HG03060 (cell line): ENCODE data around the gene CA6.
"Not testable (repeated sequence)": the region's sequence is repeated elsewhere in the genome, so short reads cannot be mapped to it uniquely, and the experiment has no call there.

Experiments
- ATAC-seq: cut with Tn5 transposase; IDR thresholded peaks from one replicate; pipeline ENCODE4 v1.9.1; 2021; ENCODE audit warnings: low read depth, moderate number of reproducible peaks; ENCODE audit not compliant: unreplicated experiment

Gene CA6

GRCh38 chr1:8968902-8969301 lies 23.2 kb downstream of the CA6 start:
- ATAC-seq: not testable (repeated sequence)

DNA sequence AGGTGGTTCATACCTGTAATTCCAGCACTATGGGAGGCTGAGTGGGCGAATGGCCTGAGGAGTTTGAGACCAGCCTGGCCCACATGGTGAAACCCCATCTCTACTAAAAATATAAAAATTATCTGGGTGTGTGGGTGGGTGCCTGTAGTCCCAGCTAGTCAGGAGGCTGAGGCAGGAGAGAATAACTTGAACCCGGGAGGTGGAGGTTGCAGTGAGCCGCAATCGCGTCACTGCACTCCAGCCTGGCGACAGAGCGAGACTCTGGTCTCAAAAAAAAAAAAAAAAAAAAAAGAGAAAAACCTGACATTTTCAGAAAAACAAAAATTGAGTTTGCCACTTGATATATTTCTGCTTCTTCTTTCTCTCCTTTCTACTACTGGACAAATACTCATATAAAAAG lies 24.3 kb downstream of the CA6 start:
- no peak for ATAC-seq

DNA sequence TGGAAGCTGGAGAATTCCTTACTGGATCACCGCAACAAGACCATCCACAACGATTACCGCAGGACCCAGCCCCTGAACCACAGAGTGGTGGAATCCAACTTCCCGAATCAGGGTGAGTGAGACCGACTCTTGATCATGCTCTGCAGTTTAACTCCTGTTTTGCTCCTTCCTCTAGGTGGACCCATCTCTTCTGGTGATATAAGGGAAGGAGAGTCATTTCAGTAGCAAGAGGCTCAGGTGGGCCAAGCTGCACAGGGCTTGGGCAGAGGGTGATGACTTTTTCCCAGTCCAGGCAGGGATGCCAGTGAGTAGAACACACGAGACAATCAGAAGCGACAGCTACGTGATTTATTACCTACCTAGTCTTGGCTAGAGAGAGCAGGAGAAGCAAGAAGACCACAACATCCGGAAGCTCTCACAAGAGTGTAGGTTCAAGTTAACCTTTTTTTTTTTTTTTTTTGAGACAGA lies 25.2 kb downstream of the CA6 start:
- ATAC-seq: no peak

GRCh38 chr1:8974551-8974950 lies 28.9 kb downstream of the CA6 start:
- ATAC-seq: no peak

DNA sequence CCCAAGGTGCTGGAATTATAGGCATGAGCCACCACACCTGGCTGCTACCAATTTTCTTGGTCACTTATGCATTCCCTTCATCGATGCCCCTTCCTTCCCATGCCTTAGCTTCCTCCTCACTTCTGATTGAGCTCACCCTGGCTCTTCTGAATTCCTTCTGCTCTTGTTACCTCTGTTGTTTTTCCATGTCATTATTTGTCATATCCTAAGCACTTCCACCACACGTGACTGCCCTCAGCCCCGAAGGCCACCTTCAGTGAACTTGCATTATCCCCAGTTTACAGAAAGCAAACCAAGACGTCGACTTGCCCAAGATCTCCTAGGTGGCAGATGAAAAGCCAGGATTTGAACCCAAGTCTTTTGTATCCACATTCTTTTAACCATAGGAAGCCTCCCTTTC lies 30.7 kb downstream of the CA6 start:
- no peak for ATAC-seq

DNA sequence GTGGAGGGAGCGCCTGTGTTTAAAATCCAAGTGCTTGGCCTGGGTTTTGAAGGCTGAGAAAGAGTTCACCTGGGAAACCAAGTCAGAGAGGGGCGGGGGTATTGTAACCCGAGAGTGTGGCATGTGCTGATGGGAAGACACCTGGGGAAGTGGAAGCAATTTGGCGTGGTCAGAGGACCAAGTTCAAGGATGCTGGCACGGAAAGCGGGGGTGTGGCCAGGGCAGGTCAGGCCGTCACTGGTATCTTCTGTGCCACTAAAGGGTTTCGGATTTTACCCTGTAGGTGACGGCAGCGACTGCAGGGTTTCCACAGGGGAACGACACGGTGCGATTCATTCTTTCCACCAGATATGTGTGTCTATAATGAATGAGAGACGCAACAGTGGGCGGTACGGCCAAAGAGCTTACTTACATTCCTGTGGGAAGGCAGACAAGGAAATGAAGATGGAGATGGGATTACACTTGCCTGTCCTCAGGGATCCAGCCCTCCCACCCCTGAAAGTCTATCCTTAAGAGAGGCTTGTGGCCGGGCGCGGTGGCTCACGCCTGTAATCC lies 31.3 kb downstream of the CA6 start:
- no peak for ATAC-seq

GRCh38 chr1:8980656-8981055 lies 35.0 kb downstream of the CA6 start:
- ATAC-seq: no peak

DNA sequence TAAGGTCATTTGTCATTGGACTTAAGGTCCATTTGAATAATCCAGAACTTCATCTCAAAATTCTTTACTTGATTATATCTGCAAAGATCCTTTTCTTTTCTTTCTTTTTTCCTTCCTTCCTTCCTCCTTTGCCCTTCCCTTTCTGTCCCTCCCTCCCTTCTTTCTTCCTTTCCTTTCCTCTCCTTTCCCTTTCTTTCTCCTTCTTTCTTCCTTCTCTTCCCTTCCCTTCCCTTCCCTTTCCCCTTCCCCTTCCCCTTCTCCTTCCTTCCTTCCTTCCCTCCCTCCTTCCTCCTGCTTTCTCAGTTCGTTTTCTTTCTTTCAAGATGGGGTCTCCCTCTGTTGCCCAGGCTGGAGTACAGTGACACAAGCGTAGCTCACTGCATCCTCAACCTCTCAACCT lies 35.5 kb downstream of the CA6 start:
- no peak for ATAC-seq

DNA sequence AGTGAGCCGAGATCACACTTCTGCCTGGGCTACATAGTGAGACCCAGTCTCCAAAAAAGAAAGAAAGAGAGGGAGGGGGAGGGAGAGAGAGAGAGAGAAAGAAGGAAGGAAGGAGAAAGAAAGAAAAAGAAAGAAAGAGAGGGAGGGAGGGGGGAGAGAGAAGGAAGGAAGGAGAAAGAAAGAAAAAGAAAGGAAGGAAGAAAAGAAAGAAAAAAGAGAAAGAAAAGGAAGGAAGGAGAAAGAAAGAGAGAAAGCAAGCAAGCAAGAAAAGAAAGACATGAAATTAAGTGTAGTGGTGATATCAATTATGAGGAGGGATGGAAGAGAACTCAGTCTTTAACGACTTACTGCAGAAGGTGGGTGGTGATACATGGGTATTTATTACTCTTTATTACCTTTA lies 38.5 kb downstream of the CA6 start:
- ATAC-seq: no peak

DNA sequence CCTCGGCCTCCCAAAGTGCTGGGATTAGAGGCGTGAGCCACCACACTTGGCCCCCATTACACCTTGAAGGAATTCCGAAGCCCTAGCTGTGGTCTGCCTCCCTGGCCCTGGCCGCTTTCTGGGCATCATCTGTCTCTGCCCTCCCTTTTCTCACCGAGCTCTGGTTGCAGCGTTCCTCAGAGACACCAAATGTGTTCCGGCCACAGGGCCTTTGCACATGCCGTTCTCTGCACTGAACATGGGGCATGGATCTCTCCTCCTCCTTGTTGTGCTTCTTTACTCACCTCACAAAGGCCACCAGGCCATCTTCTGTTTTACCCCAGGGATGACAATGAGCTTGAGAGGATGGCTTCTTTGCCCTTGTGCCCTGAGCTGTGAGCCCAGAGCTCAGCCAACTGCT lies 39.3 kb downstream of the CA6 start:
- no peak for ATAC-seq

GRCh38 chr1:8985915-8986813 lies 40.5 kb downstream of the CA6 start:
- ATAC-seq: no peak

- ATAC-seq: no peak
Measured at GRCh38 chr1:8986814-8987190, 41.1 kb downstream of the CA6 start.

DNA sequence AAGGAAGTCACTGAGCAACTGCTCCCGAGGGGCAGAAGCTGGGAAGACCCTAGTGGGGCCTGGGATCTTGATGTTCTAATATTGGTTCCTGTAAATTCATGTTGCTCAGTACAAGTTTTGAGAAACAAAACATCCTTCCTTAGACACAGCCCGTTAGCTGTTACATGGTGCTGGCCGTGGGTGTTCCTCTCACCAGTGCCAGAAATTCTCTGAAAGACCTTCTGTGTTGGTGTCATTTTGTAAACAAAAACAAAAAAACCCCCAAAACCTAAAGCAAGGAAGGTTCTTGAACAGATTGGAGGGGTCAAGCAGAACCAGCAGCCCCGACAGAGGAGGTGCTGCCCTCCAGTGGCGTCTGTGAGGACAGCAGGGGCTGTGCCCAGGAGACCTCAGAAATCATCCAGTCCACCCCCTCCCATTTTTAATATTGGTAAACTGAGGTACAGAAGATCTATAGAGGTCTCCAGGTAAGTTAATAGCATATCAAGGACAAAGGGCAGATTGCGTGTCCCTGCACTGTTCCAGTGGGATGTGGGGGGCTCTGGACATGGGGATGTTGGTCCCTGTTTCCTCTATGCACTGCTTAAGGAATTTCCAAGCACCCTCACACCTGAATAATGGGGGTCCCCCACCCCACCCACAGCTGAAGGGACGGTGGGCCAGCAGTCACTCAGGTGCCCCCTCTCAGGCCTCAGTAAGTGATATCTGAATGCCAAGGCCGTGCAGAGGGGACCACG lies 42.4 kb downstream of the CA6 start:
- ATAC-seq: no peak

DNA sequence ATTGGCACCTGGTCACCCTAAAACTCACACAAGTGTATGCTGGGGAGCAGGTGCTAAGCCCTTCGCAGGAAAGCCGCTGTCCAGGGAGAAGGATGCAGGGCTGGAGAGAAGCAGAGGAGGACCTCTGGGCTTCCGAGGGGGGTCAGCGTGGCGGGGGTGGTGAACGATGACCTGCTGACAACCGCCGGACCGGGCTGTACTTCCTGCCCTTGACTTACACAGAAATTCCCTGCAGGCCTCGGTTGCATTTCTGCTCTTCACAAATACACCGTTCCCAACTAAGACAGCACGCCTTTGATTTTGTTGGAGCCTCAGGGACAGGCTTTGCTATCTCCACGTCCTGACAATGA lies 42.9 kb downstream of the CA6 start:
- ATAC-seq: no peak

DNA sequence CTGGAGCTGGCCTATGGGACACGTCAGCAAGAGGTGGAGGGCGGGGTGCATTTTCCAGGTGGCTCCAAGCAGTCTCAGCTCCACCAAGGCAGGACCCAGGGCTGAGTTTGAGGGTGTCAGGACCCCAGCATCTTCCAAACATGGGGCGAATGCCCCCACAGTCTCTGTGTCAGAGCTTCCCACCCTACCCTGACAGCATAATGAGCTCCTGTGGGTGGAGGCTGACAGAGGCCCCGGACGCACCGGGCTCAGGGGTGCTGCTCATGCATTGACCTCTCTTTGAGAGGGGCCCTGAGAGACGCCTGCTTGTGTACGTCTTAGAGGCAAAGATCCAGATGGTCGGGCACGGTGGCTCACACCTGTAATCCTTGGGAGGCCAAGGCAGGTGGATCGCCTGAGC lies 43.4 kb downstream of the CA6 start:
- no peak for ATAC-seq

- ATAC-seq: no peak
Measured at GRCh38 chr1:8989821-8990220, 44.2 kb downstream of the CA6 start.

DNA sequence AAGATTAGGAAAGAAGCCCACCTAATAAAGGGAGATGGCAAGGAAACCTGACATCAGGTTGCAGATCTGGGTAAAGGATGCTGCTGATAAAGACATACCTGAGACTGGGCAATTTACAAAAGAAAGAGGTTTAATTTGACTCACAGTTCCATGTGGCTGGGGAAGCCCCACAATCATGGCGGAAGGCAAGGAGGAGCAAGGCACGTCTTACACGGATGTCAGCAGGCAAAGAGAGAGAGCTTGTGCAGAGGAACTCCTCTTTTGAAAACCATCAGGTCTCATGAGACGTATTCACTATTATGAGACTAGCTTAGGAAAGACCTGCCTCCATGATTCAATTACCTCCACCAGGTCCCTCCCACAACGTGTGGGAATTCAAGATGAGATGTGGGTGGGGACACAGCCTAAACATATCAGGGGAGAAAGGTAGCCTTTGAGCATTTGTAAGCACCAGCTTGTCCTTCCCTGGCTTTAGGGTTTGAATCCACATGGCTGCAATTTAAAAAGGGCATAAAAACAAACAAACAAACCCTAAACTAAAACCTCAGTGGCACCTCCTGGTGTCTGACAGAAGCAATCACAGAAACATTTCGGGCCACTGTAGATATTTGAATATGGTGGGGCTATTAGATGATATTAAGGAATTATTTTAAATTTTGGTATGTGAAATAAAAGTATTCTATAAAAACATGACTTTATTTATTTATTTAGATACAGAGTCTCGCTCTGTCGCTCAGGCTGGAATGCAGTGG lies 47.4 kb downstream of the CA6 start:
- no peak for ATAC-seq

DNA sequence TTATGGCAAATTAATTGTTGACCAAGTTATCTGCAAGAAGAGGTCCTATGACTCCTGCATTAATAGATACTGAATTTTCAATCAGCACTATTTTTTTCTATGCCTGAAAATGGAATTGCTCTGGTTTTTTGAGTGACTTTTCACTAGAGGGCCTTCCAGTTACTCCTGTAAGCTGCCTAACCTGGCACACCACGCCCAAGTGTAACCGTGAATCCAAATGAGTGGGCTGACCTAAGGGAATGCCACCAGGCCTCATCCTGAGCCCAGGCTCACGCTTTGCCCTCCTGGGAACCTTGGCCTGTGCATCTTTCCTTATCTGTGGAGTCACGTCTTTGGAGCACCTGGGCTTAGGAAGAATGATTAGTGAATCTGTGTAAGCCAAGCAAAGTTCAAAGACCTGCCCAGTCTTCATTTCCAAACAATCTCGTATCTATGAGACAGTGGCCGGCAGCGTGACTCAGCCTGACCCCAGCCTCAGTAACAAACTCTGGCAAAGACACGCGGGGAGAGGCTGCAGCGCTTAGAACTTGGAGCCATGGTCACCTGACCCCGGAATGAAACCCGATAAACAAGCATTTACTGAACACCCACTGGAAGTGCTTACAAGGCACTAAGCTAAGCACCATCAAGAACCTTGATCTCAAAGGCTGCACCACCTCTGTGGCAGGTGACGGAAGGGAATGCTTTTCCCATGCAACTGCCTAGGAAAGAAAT lies 48.5 kb downstream of the CA6 start:
- ATAC-seq: not testable (repeated sequence)

DNA sequence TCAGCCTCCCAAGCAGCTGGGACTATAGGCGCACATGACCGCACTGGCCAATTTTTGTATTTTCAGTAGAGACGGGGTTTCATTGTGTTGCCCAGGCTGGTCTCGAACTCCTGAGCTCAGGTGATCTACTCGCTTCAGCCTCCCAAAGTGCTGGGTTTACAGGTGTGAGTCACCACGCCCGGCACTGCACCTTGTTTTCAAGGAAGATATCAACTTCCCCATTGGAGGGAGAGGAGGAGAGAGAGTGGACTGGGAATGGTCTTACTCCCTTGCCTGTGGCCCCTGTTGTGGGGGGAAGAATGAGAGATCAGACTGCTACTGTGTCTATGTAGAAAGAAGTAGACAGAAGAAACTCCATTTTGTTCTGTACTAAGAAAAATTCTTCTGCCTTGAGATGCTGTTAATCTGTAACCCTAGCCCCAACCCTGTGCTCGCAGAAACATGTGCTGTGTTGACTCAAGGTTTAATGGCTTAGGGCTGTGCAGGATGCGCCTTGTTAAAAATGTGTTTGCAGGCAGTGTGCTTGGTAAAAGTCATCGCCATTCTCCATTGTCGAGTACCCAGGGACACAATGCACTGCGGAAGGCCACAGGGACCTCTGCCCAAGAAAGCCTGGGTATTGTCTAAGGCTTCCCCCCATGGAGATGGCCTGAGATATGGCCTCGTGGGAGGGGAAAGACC lies 56.0 kb downstream of the CA6 start:
- not testable (repeated sequence) for ATAC-seq

GRCh38 chr1:9002215-9002560 lies 56.5 kb downstream of the CA6 start:
- ATAC-seq: not testable (repeated sequence)
